Liver (tissue), 9 donors: Measurements from ENCODE around the gene COL4A3. TPM values are rescaled to one million over a fixed set of nuclear protein-coding genes. Genes with fewer than 3 reads are reported as not detected.

Source experiments
- DNase-seq: peaks from one replicate; pipeline ENCODE4 v3.0.0-alpha.2; 2017; ENCODE audit warnings: low spot score
- H3K27ac ChIP-seq, 2 donors: one replicate each; pipeline ENCODE4 v1.7.0; 2013; ENCODE audit warnings: inconsistent platforms in 2 of 2, low read length in 2 of 2, control low read depth in 1 of 2, low read depth in 1 of 2, mild to moderate bottlenecking in 1 of 2
- H3K27me3 ChIP-seq, 4 donors: one replicate each; pipeline versions ENCODE4 v1.6.1 to v1.7.0; 2013; ENCODE audit warnings: low read length in 3 of 4, inconsistent platforms in 1 of 4, mild to moderate bottlenecking in 1 of 4, moderate library complexity in 1 of 4; ENCODE audit not compliant: control insufficient read depth in 4 of 4, insufficient read depth in 4 of 4
- H3K36me3 ChIP-seq, 4 donors: one replicate each; pipeline versions ENCODE4 v1.6.1 to v1.7.0; 2013; ENCODE audit warnings: low read length in 3 of 4, mild to moderate bottlenecking in 3 of 4, low read depth in 1 of 4, moderate library complexity in 1 of 4; ENCODE audit not compliant: control insufficient read depth in 4 of 4, insufficient read depth in 3 of 4
- H3K4me1 ChIP-seq, 4 donors: one replicate each; pipeline versions ENCODE4 v1.6.1 to v1.7.0; 2013; ENCODE audit warnings: low read length in 3 of 4, mild to moderate bottlenecking in 3 of 4, moderate library complexity in 1 of 4; ENCODE audit not compliant: control insufficient read depth in 4 of 4, insufficient read depth in 4 of 4
- H3K4me3 ChIP-seq, 3 donors: one replicate each; pipeline versions ENCODE4 v1.6.1 to v1.7.0; 2013; ENCODE audit warnings: low read length in 3 of 3, control low read depth in 1 of 3, low read depth in 1 of 3, mild to moderate bottlenecking in 1 of 3
- H3K9ac ChIP-seq, 2 donors: one replicate each; pipeline ENCODE4 v1.7.0; 2013; ENCODE audit warnings: low read length in 2 of 2, mild to moderate bottlenecking in 2 of 2, moderate library complexity in 2 of 2, control low read depth in 1 of 2, low read depth in 1 of 2
- H3K9me3 ChIP-seq, 4 donors: one replicate each; pipeline versions ENCODE4 v1.6.1 to v1.7.0; 2013; ENCODE audit warnings: low read length in 3 of 4; ENCODE audit not compliant: control insufficient read depth in 4 of 4
- ATF3 ChIP-seq: IDR thresholded peaks from 2 replicates; pipeline ENCODE4 v1.6.1; 2016; ENCODE audit warnings: antibody characterized with exemption
- CTCF ChIP-seq: fragments of 150-350 bp; IDR thresholded peaks from 2 replicates; pipeline ENCODE4 v1.5.1; 2017; ENCODE audit warnings: improper control_type of control experiment, low read depth, low read length; ENCODE audit not compliant: missing input control
- EGR1 ChIP-seq, 2 donors: IDR thresholded peaks; 2 replicates each; pipeline ENCODE4 v1.6.1; 2016 to 2018; ENCODE audit warnings: antibody characterized with exemption in 2 of 2, low read depth in 2 of 2
- FOXA2 ChIP-seq: IDR thresholded peaks from 2 replicates; pipeline ENCODE4 v1.6.1; 2016; ENCODE audit warnings: antibody characterized with exemption
- GABPA ChIP-seq, 2 donors: IDR thresholded peaks in 1 of 2; conservative IDR thresholded peaks in 1 of 2; 2 replicates each; pipeline ENCODE4 v1.6.1; 2016; ENCODE audit warnings: antibody characterized with exemption in 2 of 2, mild to moderate bottlenecking in 1 of 2, moderate library complexity in 1 of 2
- HNF4A ChIP-seq, 2 donors: conservative IDR thresholded peaks; 2 replicates each; pipeline ENCODE4 v1.6.1; 2016; ENCODE audit warnings: antibody characterized with exemption in 2 of 2, mild to moderate bottlenecking in 2 of 2
- HNF4G ChIP-seq: IDR thresholded peaks from 2 replicates; pipeline ENCODE4 v1.6.1; 2016; ENCODE audit warnings: antibody characterized with exemption
- JUND ChIP-seq, 2 donors: IDR thresholded peaks; 2 replicates each; pipeline ENCODE4 v1.6.1; 2016; ENCODE audit warnings: antibody characterized with exemption in 2 of 2
- MAX ChIP-seq: IDR thresholded peaks from 2 replicates; pipeline ENCODE4 v1.6.1; 2016; ENCODE audit warnings: antibody characterized with exemption
- NR2F2 ChIP-seq: IDR thresholded peaks from 2 replicates; pipeline ENCODE4 v1.6.1; 2016; ENCODE audit warnings: antibody characterized with exemption
- RAD21 ChIP-seq, 2 donors: IDR thresholded peaks; 2 replicates each; pipeline ENCODE4 v1.6.1; 2016; ENCODE audit warnings: antibody characterized with exemption in 2 of 2, mild to moderate bottlenecking in 2 of 2
- RXRA ChIP-seq, 2 donors: IDR thresholded peaks; 2 replicates each; pipeline ENCODE4 v1.6.1; 2017 to 2018; ENCODE audit warnings: antibody characterized with exemption in 2 of 2, mild to moderate bottlenecking in 1 of 2
- SP1 ChIP-seq: IDR thresholded peaks from 2 replicates; pipeline ENCODE4 v1.6.1; 2018; ENCODE audit warnings: antibody characterized with exemption, mild to moderate bottlenecking
- YY1 ChIP-seq: IDR thresholded peaks from 2 replicates; pipeline ENCODE4 v1.6.1; 2016; ENCODE audit warnings: antibody characterized with exemption, mild to moderate bottlenecking
- ZBTB33 ChIP-seq: IDR thresholded peaks from 2 replicates; pipeline ENCODE4 v1.6.1; 2016; ENCODE audit warnings: antibody characterized with exemption
- WGBS: extraction: QIAGEN DNeasy Blood & Tissue Kit; methylation state at CpG from one replicate; pipeline ENCODE4 v1.1.7; 2013; 5-methylcytosine and 5-hydroxymethylcytosine counted together
- polyA plus RNA-seq, 2 donors: library from polyadenylated mRNA; stranded (reverse) in 1 of 2; unstranded in 1 of 2; fragments of 200-250 nt in 1 of 2; fragments of >200 nt in 1 of 2; fragmentation: Nextera tagmentation in 1 of 2; extraction: Ambion mirVana in 1 of 2; gene quantifications; one replicate each; pipeline versions ENCODE4 v1.2.1 to v1.2.3, GENCODE V29; 2013 to 2015
- total RNA-seq, 2 donors: library from RNA; depleted of rRNA; stranded (reverse); fragments of >200 nt; gene quantifications; one replicate each; pipeline ENCODE4 v1.2.3, GENCODE V29; 2014
- donor health status: healthy.
- donor health status: healthy.
- donor health status: healthy.
- donor health status: healthy.
- donor health status: healthy.

The COL4A3 gene
- total and polyA plus RNA-seq, 4 donors = 0.05 to 2.3 (median 0.35) TPM

- TF ChIP-seq CTCF = no peak
- TF ChIP-seq JUND (IDR thresholded peaks at IDR 0.05) = no peak
- no peak for TF ChIP-seq SP1
- no peak for TF ChIP-seq HNF4G
- TF ChIP-seq YY1 = no peak
- TF ChIP-seq FOXA2 = no peak
- no peak for TF ChIP-seq EGR1 (IDR thresholded peaks at IDR 0.05; ENCODE audit: low read depth in 2 of 2)
These were observed 10.5 kb upstream of the COL4A3 start (continued) for GRCh38 chr2:227153758-227154486.

GRCh38 chr2:227154986-227155774 is 9.2 kb upstream of the COL4A3 start:
- no peaks in the 10 kb centered on the region for H3K27me3 ChIP-seq
- H3K27ac ChIP-seq = no peak overlapping the region
- H3K36me3 ChIP-seq = no peaks in the 10 kb centered on the region
- DNase-seq = no peak
- H3K4me1 ChIP-seq = no peaks in the 10 kb centered on the region
- no peak overlapping the region for H3K9ac ChIP-seq
- WGBS = 81% methylated on average over 6 of the region's 6 CpGs
- no peak overlapping the region for H3K4me3 ChIP-seq
- no peak for TF ChIP-seq ATF3
- TF ChIP-seq JUND (IDR thresholded peaks at IDR 0.05) = no peak
- no peak for TF ChIP-seq ZBTB33
- TF ChIP-seq RAD21 (IDR thresholded peaks at IDR 0.05) = no peak
- no peak for TF ChIP-seq HNF4A (conservative IDR thresholded peaks at IDR 0.05)
- peaks cover 0 to 3% (median 0%) of the 10 kb centered on the region in 4 donors for H3K9me3 ChIP-seq

GRCh38 chr2:227160164-227160563 is 4.3 kb upstream of the COL4A3 start:
- Histone ChIP-seq H3K36me3 (no peaks in the 10 kb centered on the region), H3K27ac (no peak overlapping the region), H3K4me1 (peaks cover 11 to 18% (median 14%) of the 10 kb centered on the region in 4 donors), H3K4me3 (no peak overlapping the region), H3K27me3 (peaks cover 0 to 4% (median 1%) of the 10 kb centered on the region in 4 donors), H3K9me3 (peaks cover 0 to 3% (median 0%) of the 10 kb centered on the region in 4 donors), H3K9ac (no peak overlapping the region)
- DNase-seq = no peak
- 57% methylated on average over 2 of the region's 2 CpGs for WGBS
- no peak for TF ChIP-seq ZBTB33
- TF ChIP-seq RXRA (IDR thresholded peaks at IDR 0.05) = no peak
- no peak for TF ChIP-seq SP1
- no peak for TF ChIP-seq FOXA2
- no peak for TF ChIP-seq HNF4A (conservative IDR thresholded peaks at IDR 0.05)
- TF ChIP-seq MAX = no peak
- TF ChIP-seq HNF4G = no peak
- no peak for TF ChIP-seq ATF3
- TF ChIP-seq GABPA (IDR thresholded peaks at IDR 0.05 in 1 of 2, conservative IDR thresholded peaks at IDR 0.05 in 1 of 2) = no peak
- TF ChIP-seq YY1 = no peak
- no peak for TF ChIP-seq NR2F2
